Central memory CD4-positive, alpha-beta T cell (primary cell): ENCODE results near the gene VSIG8.
"Not testable (repeated sequence)": the region's sequence is repeated elsewhere in the genome, so short reads cannot be mapped to it uniquely, and the experiment has no call there.

ENCODE experiments used
- DNase-seq: peaks from one replicate; pipeline ENCODE4 v3.0.0; 2022
- total RNA-seq, 3 experiments: gene quantifications; one replicate each; lab custom pipeline; 2026; lab: John Stamatoyannopoulos, UW

The VSIG8 gene
- 0 reads per million in 3 experiments for total RNA-seq

GRCh38 chr1:159862557-159862956 is at the start of gene VSIG8:
VSIG8 (minus strand) TSS chr1:159862657; CDS start chr1:159862521, 136 bp downstream.
- no peak for DNase-seq

GRCh38 chr1:159911326-159912070 is 49.0 kb upstream of the VSIG8 start:
- DNase-seq, result no peak

- no peak for DNase-seq
These were observed 45.8 kb upstream of the VSIG8 start for GRCh38 chr1:159908031-159908940.

- DNase-seq, result no peak
These were observed 44.5 kb upstream of the VSIG8 start for GRCh38 chr1:159906960-159907359.

GRCh38 chr1:159904036-159904435 is 41.6 kb upstream of the VSIG8 start:
- DNase-seq, result not testable (repeated sequence)

- DNase-seq, result no peak
These were observed 40.1 kb upstream of the VSIG8 start for GRCh38 chr1:159902541-159902940.

- no peak for DNase-seq
These were observed 38.4 kb upstream of the VSIG8 start for GRCh38 chr1:159900755-159901360.

- DNase-seq, result no peak
These were observed 37.7 kb upstream of the VSIG8 start, which contains the start of gene CFAP45 for GRCh38 chr1:159900086-159900680. CFAP45 (minus strand) TSS chr1:159900165; CDS start chr1:159900098, 67 bp downstream.

GRCh38 chr1:159899634-159900033 is 37.2 kb upstream of the VSIG8 start:
- DNase-seq, result not testable (repeated sequence)

- DNase-seq, result no peak
These were observed 36.1 kb upstream of the VSIG8 start for GRCh38 chr1:159898527-159898926.

- no peak for DNase-seq
These were observed 35.5 kb upstream of the VSIG8 start for GRCh38 chr1:159897962-159898361.

GRCh38 chr1:159896546-159896930 is 34.1 kb upstream of the VSIG8 start:
- no peak for DNase-seq

- no peak for DNase-seq
These were observed 33.5 kb upstream of the VSIG8 start for GRCh38 chr1:159895836-159896545.

- no peak for DNase-seq
These were observed 32.8 kb upstream of the VSIG8 start for GRCh38 chr1:159895286-159895685.

- no peak for DNase-seq
These were observed 30.5 kb upstream of the VSIG8 start for GRCh38 chr1:159892944-159893343.

GRCh38 chr1:159891275-159892157 is 29.1 kb upstream of the VSIG8 start:
- peak; percentile 64 for DNase-seq

- DNase-seq, result no peak
These were observed 27.9 kb upstream of the VSIG8 start for GRCh38 chr1:159890390-159890789.

- DNase-seq, result no peak
These were observed 27.4 kb upstream of the VSIG8 start for GRCh38 chr1:159889821-159890252.

- no peak for DNase-seq
These were observed 26.7 kb upstream of the VSIG8 start for GRCh38 chr1:159889202-159889601.

GRCh38 chr1:159884296-159884695 is 21.8 kb upstream of the VSIG8 start:
- no peak for DNase-seq

- no peak for DNase-seq
These were observed 20.7 kb upstream of the VSIG8 start for GRCh38 chr1:159883134-159883533.
